Measurements from ENCODE around the gene ZNF786. TPM values are rescaled to one million over a fixed set of nuclear protein-coding genes. Genes with fewer than 3 reads are reported as not detected.
A peak's percentile ranks its signal among the peaks of the same experiment; 100 is the strongest.

Gene ZNF786
- total RNA-seq (2021; ENCODE audit: unreplicated experiment) (10.1 TPM), Bru-seq, nascent RNA (percentile 66 among the genes with signal in this experiment), BruChase-seq, experiment 1, labeled RNA remaining after a 2-hour chase (percentile 69 among the genes with signal in this experiment), BruChase-seq, experiment 2, labeled RNA remaining after a 6-hour chase (percentile 62 among the genes with signal in this experiment)
- polyA plus RNA-seq (2012; ENCODE audit: insufficient read length), result 7.8 TPM
- long read RNA-seq, transcript ZNF786-202 (4 exons, 2,874 nt), result major isoform, 26 of 55 reads
- long read RNA-seq, transcript ZNF786-201 (3 exons, 3,144 nt), result minor isoform, 16 of 55 reads
- long read RNA-seq, partial matches to known transcripts, result 2 of 55 reads
- long read RNA-seq, other reads (novel, unspliced or antisense), result 11 of 55 reads

- ATAC-seq (peak; percentile 95), DNase-seq (ENCODE audit: low read depth, low spot score) (peak; percentile 33)
- Histone ChIP-seq H3K9me3 (ENCODE audit: control insufficient read depth, insufficient read depth, low read depth, low read length) (no peaks in the 10 kb centered on the region), H3K4me1 (ENCODE audit: control insufficient read depth, insufficient read depth, low read length) (no peaks in the 10 kb centered on the region), H3K27me3 (ENCODE audit: control insufficient read depth, insufficient read depth, low read length) (no peaks in the 10 kb centered on the region), H3K36me3 (ENCODE audit: control insufficient read depth, insufficient read depth, low read length) (no peaks in the 10 kb centered on the region), H3K4me3 (ENCODE audit: low read depth in 2 of 2, low read length in 2 of 2) (peak within 1 kb of the TSS; percentile 81 to 87), H3K27ac (ENCODE audit: low read length) (peak within 1 kb of the TSS; percentile 87)
- ChIA-PET CTCF (no interaction called here), POLR2A (interaction anchor here (0.7 kb wide), 1 partner anchor 90 kb away, joined by 3 read pairs; no protein-coding TSS in a partner anchor)
- intact Hi-C loops (cut with micrococcal nuclease; ENCODE audit: unreplicated experiment), result no loop called here
- in situ Hi-C loops (cut with HindIII; ENCODE audit: low pct_unique_long_range_greater_than_20kb, low sequenced_read_pairs), result no loop called here
- no peak for TF ChIP-seq TCF7L2 (IDR thresholded peaks at IDR 0.05; ENCODE audit: low read depth, low read length)
- TF ChIP-seq SIN3A (IDR thresholded peaks at IDR 0.05; ENCODE audit: borderline replicate concordance, insufficient read depth, low read depth, low read length), result peak; percentile 80; the same call in 1 of the 2 replicates
- peak; percentile 99 for TF ChIP-seq CTCF (IDR thresholded peaks at IDR 0.05)
- no peak for TF ChIP-seq REST (IDR thresholded peaks at IDR 0.05; ENCODE audit: insufficient read depth in 1 of 2, low read depth in 2 of 2, low read length in 1 of 2)
- peak; percentile 85 for TF ChIP-seq POLR2AphosphoS5 (IDR thresholded peaks at IDR 0.05; ENCODE audit: low read depth, low read length)
- BruUV-seq (replicated peaks), result no TSS peak
Observed at GRCh38 chr7:149090397-149091195, at the start of gene ZNF786. Gene ZNF786, minus strand, starts transcription at chr7:149090718. Its CDS starts 78 bp downstream, at chr7:149090640.

GRCh38 chr7:149136118-149136517 lies 45.6 kb upstream of the ZNF786 start:
- H3K36me3 ChIP-seq (ENCODE audit: control insufficient read depth, insufficient read depth, low read length), result no peaks in the 10 kb centered on the region
- no peaks in the 10 kb centered on the region for H3K27me3 ChIP-seq (ENCODE audit: control insufficient read depth, insufficient read depth, low read length)
- no peaks in the 10 kb centered on the region for H3K4me1 ChIP-seq (ENCODE audit: control insufficient read depth, insufficient read depth, low read length)
- H3K4me3 ChIP-seq (ENCODE audit: low read depth in 2 of 2, low read length in 2 of 2), result no peak overlapping the region
- BruUV-seq (replicated peaks), result no TSS peak
- no peak overlapping the region for H3K27ac ChIP-seq (ENCODE audit: low read length)
- no peak for ATAC-seq
- POLR2A ChIA-PET, result no interaction called here
- intact Hi-C loops (cut with micrococcal nuclease; ENCODE audit: unreplicated experiment) (no loop called here), in situ Hi-C loops (cut with HindIII; ENCODE audit: low pct_unique_long_range_greater_than_20kb, low sequenced_read_pairs) (no loop called here)
- TF ChIP-seq TCF7L2 (IDR thresholded peaks at IDR 0.05; ENCODE audit: low read depth, low read length) (no peak), SIN3A (IDR thresholded peaks at IDR 0.05; ENCODE audit: borderline replicate concordance, insufficient read depth, low read depth, low read length) (no peak), CTCF (IDR thresholded peaks at IDR 0.05) (no peak), POLR2AphosphoS5 (IDR thresholded peaks at IDR 0.05; ENCODE audit: low read depth, low read length) (no peak), REST (IDR thresholded peaks at IDR 0.05; ENCODE audit: insufficient read depth in 1 of 2, low read depth in 2 of 2, low read length in 1 of 2) (no peak)
- CTCF ChIA-PET, result interaction anchor here (0.6 kb wide), 1 partner anchor 9 kb away, joined by 4 read pairs; no protein-coding TSS in a partner anchor
- no peaks in the 10 kb centered on the region for H3K9me3 ChIP-seq (ENCODE audit: control insufficient read depth, insufficient read depth, low read depth, low read length)
- no peak for DNase-seq (ENCODE audit: low read depth, low spot score)
